GM12874 (cell line): Measurements from ENCODE around the gene ZNF662.

Source experiments
- CTCF ChIP-seq: IDR thresholded peaks from 2 replicates; pipeline ENCODE4 v1.5.1; 2011; ENCODE audit warnings: low read depth, mild to moderate bottlenecking, control low read depth, low read length, moderate library complexity; ENCODE audit not compliant: insufficient read depth

ZNF662 gene

DNA sequence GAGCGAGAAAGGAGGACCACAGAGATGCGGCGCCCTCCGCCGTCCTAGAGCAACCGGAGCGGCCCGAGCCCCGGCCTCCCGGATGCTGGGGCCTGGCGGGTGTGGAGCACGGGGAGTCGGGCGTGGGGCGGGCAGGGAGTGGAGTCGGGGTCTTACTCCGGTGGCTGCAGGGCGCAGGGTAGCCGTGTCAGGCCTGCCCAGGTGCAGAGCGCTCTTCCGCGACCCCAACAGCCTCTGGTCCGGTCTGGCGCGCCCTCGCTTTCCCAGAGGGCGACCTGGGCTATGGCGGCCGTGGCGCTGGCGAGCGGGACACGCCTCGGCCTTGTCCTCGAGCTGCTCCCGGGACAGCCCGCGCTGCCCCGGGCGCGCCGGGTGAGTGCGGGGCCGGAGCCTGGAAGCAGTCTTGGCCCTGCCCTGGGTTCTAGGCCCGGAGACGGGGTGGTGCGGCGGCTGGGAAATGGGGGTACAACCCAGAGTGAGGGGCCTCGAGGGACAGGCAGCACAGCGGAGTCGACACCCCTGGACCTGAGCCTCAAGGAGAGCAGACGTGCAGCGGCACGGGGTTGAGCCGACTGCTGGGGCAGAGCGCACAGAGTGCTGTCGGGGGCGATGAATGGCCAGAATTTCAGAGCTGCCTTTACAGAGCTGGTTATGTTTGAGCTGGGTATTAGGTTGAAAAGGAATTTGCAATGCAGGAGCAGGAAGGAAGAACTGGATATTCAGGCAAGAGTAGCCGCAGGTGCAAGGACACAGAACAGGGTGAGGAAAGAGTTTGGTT is at the start of gene ZNF662:
Gene ZNF662, plus strand, starts transcription at position 73 of the 778 bp plus-strand sequence. CDS start 1,973 bp downstream, outside the sequence.
- no peak for TF ChIP-seq CTCF

DNA sequence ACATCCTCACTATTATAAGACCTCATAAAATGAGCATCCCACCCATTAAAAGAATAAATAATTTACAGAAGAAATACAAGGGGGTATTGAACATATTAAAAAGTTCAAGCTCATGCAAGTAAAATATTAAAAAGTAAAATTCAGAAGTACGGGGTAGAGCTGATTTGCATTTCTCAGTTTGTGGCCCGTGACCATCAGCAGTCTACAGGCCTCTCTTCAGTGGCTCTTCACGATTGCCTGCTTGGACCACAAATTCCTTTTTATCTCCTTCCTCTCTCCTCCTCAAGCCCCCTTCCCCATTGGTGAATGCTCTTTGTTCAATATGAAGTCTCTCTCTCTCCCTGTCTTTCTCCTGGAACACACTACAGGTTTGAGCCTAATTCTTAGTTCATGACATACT is 49.4 kb upstream of the ZNF662 start:
- no peak for TF ChIP-seq CTCF

DNA sequence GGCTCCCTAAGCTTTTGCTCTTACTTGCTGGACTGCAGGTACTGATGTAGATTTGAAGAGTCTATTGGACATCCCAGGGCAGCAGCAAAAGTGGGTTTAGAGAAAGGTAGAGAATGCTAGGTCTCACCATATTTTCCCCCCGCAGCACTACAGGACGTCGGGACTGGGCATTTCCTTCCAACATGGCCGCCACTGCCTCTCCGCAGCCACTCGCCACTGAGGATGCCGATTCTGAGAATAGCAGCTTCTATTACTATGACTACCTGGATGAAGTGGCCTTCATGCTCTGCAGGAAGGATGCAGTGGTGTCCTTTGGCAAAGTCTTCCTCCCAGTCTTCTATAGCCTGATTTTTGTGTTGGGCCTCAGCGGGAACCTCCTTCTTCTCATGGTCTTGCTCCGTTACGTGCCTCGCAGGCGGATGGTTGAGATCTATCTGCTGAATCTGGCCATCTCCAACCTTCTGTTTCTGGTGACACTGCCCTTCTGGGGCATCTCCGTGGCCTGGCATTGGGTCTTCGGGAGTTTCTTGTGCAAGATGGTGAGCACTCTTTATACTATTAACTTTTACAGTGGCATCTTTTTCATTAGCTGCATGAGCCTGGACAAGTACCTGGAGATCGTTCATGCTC is 41.5 kb upstream of the ZNF662 start:
- no peak for TF ChIP-seq CTCF

GRCh38 chr3:42865256-42865655 is 40.7 kb upstream of the ZNF662 start:
- TF ChIP-seq CTCF, result no peak

DNA sequence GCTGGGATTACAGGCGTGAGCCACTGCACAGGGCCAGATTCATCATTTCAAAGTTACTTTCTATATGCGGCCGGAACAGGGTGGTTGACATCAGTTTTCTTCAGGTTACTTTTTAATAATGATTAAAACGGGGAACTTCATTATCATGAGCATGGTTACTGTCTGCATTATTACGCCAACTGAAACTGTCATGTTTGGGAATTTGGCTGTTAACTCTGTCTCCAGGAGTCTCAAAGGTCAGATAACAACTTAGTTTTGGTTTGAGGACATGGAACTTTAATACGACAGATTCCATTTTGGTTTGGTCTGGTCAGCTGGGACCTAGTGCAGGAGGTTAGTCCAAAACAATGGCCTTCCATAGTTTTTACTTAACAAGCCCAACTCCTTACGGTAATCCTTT is 38.8 kb upstream of the ZNF662 start:
- TF ChIP-seq CTCF, result no peak

- TF ChIP-seq CTCF, result no peak
Observed at GRCh38 chr3:42868841-42869240, 37.1 kb upstream of the ZNF662 start.

GRCh38 chr3:42871592-42872196 is 34.2 kb upstream of the ZNF662 start:
- no peak for TF ChIP-seq CTCF
